ENCODE measurements around the gene RBM45.

Gene RBM45

GRCh38 chr2:178112202-178113152 lies at the start of gene RBM45:
RBM45 (plus strand) TSS chr2:178112437; CDS start chr2:178112547, 110 bp downstream.
- Histone ChIP-seq H3K79me2 (no peaks in the 10 kb centered on the region), H3K27ac (peak within 1 kb of the TSS; percentile 89), H3K4me3 (ENCODE audit: low read depth, low read length) (peak within 1 kb of the TSS; percentile 87), H3K9ac (peak within 1 kb of the TSS; percentile 33), H3K9me3 (ENCODE audit: control insufficient read depth, low read length) (no peaks in the 10 kb centered on the region), H3K4me1 (peaks cover 6% of the 10 kb centered on the region), H3K27me3 (ENCODE audit: control insufficient read depth, insufficient read depth, low read length) (no peaks in the 10 kb centered on the region), H3K36me3 (ENCODE audit: control insufficient read depth, insufficient read depth, low read length) (no peaks in the 10 kb centered on the region), H3K4me2 (ENCODE audit: low read length) (peak within 1 kb of the TSS; percentile 92), H2AFZ (peak within 1 kb of the TSS; percentile 96)
- TF ChIP-seq CTCF (IDR thresholded peaks at IDR 0.05) = peak; percentile 98

GRCh38 chr2:178066324-178066723 lies 45.9 kb upstream of the RBM45 start:
- Histone ChIP-seq H3K9me3 (ENCODE audit: control insufficient read depth, low read length) (no peaks in the 10 kb centered on the region), H3K4me2 (ENCODE audit: low read length) (no peak overlapping the region), H3K4me1 (peaks cover 21% of the 10 kb centered on the region), H3K79me2 (peaks cover 9% of the 10 kb centered on the region), H3K27me3 (ENCODE audit: control insufficient read depth, insufficient read depth, low read length) (no peaks in the 10 kb centered on the region), H2AFZ (no peak overlapping the region), H3K27ac (peak overlapping the region; percentile 29), H3K36me3 (ENCODE audit: control insufficient read depth, insufficient read depth, low read length) (no peaks in the 10 kb centered on the region), H3K4me3 (ENCODE audit: low read depth, low read length) (no peak overlapping the region), H3K9ac (no peak overlapping the region)
- TF ChIP-seq CTCF (IDR thresholded peaks at IDR 0.05) = no peak

GRCh38 chr2:178066890-178067669 lies 45.2 kb upstream of the RBM45 start:
- peaks cover 21% of the 10 kb centered on the region for H3K4me1 ChIP-seq
- no peak overlapping the region for H3K9ac ChIP-seq
- peak overlapping the region; percentile 37 for H3K27ac ChIP-seq
- H3K4me3 ChIP-seq (ENCODE audit: low read depth, low read length) = no peak overlapping the region
- no peaks in the 10 kb centered on the region for H3K36me3 ChIP-seq (ENCODE audit: control insufficient read depth, insufficient read depth, low read length)
- TF ChIP-seq CTCF (IDR thresholded peaks at IDR 0.05) = no peak
- H3K27me3 ChIP-seq (ENCODE audit: control insufficient read depth, insufficient read depth, low read length) = no peaks in the 10 kb centered on the region
- no peak overlapping the region for H2AFZ ChIP-seq
- H3K4me2 ChIP-seq (ENCODE audit: low read length) = no peak overlapping the region
- peaks cover 8% of the 10 kb centered on the region for H3K79me2 ChIP-seq
- H3K9me3 ChIP-seq (ENCODE audit: control insufficient read depth, low read length) = no peaks in the 10 kb centered on the region

- Histone ChIP-seq H3K9me3 (ENCODE audit: control insufficient read depth, low read length) (no peaks in the 10 kb centered on the region), H3K27me3 (ENCODE audit: control insufficient read depth, insufficient read depth, low read length) (no peaks in the 10 kb centered on the region), H3K27ac (peak overlapping the region; percentile 8), H3K79me2 (peaks cover 5% of the 10 kb centered on the region), H3K4me2 (ENCODE audit: low read length) (peak overlapping the region; percentile 75), H3K9ac (no peak overlapping the region), H3K36me3 (ENCODE audit: control insufficient read depth, insufficient read depth, low read length) (no peaks in the 10 kb centered on the region), H3K4me3 (ENCODE audit: low read depth, low read length) (peak overlapping the region; percentile 64), H3K4me1 (peaks cover 20% of the 10 kb centered on the region), H2AFZ (no peak overlapping the region)
- TF ChIP-seq CTCF (IDR thresholded peaks at IDR 0.05) = no peak
Measured at GRCh38 chr2:178068823-178069454, 43.3 kb upstream of the RBM45 start.

Measured in parathyroid adenoma (tissue), 2 donors.